ENCODE data around the gene SYT6. TPM values are rescaled to one million over a fixed set of nuclear protein-coding genes. Genes with fewer than 3 reads are reported as not detected.
A peak's percentile ranks its signal among the peaks of the same experiment; 100 is the strongest.

The SYT6 gene
- total RNA-seq, 1 experiment from 2014 or later, result not detected

DNA sequence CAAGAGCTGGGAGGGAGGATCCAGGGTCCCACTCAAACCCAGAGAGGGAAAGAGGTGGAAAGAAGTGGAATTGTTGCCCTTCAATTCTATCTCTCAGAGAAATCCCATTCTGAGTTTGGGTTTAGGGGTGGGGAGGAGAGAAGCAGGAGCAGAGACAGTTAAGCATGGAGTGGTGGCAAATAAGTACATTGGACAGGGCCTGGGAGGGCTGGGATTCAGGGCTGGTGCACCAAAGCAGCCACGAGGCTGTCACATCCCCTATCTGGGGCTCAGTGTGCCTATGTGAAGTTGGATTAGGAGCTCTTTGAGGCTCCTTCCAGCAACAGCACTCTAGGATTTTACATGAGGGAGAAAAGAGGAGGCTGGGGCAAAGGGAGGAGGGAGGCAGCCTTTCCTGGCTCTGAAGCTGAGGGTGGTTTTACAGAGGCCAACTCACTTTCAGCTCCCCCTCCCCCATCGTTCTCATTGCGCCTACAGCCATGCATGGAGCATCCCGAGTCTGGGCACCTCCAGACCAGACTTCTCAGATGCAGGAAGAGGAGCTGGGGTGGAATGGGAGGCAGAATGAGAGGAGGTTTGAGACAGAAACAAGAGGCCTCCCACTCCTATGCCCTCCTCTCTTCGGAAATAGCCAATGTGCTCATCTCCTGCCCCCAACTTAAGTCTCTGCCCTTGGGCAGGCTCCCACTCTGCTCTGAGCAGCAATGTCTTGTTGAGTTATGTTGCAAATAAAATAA, 3.0 kb upstream of the SYT6 start:
- H3K4me3 Mint-ChIP-seq (ENCODE audit: low read depth, unreplicated experiment), result no peak overlapping the region

DNA sequence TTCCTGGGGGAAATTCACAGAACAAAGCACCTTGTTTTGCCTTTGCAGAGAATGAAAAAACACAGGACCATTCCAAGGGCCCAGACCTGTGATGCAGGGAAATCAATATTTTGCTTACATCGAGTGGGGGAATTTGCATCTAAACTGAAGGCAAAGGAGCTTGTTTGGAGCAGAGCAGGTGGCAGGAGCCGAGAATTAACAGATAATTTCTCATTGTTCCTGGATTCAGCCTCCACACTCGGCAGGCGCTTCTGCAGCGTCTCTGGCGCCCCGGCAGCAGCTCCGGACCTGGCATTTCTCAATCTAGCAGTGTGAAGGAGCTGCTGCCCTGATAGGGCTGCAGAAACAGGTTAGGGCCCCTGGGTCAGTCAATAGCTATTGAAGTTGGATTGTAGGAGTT, 2.0 kb upstream of the SYT6 start:
- no peak overlapping the region for H3K4me3 Mint-ChIP-seq (ENCODE audit: low read depth, unreplicated experiment)
- DNase-seq, result no peak
- TF ChIP-seq, protein P1, sequence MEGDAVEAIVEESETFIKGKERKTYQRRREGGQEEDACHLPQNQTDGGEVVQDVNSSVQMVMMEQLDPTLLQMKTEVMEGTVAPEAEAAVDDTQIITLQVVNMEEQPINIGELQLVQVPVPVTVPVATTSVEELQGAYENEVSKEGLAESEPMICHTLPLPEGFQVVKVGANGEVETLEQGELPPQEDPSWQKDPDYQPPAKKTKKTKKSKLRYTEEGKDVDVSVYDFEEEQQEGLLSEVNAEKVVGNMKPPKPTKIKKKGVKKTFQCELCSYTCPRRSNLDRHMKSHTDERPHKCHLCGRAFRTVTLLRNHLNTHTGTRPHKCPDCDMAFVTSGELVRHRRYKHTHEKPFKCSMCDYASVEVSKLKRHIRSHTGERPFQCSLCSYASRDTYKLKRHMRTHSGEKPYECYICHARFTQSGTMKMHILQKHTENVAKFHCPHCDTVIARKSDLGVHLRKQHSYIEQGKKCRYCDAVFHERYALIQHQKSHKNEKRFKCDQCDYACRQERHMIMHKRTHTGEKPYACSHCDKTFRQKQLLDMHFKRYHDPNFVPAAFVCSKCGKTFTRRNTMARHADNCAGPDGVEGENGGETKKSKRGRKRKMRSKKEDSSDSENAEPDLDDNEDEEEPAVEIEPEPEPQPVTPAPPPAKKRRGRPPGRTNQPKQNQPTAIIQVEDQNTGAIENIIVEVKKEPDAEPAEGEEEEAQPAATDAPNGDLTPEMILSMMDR (IDR thresholded peaks at IDR 0.05; ENCODE audit: unreplicated experiment), result no peak
- no peaks in the 10 kb centered on the region for H3K36me3 Mint-ChIP-seq (ENCODE audit: insufficient read depth, unreplicated experiment)
- peaks cover 80% of the 10 kb centered on the region for H3K27me3 Mint-ChIP-seq (ENCODE audit: unreplicated experiment)
- H3K4me1 Mint-ChIP-seq (ENCODE audit: low read depth, unreplicated experiment), result no peaks in the 10 kb centered on the region
- CTCF ChIA-PET, result no interaction called here
- BruUV-seq (replicated peaks), result no TSS peak
- H3K9me3 Mint-ChIP-seq (ENCODE audit: low read depth, unreplicated experiment), result no peaks in the 10 kb centered on the region
- H3K27ac Mint-ChIP-seq (ENCODE audit: unreplicated experiment), result no peak overlapping the region
- intact Hi-C loops (cut with micrococcal nuclease; ENCODE audit: unreplicated experiment), result no loop called here

More for the DNA sequence above, 3.0 kb upstream of the SYT6 start:
- H3K27me3 Mint-ChIP-seq (ENCODE audit: unreplicated experiment), result peaks cover 82% of the 10 kb centered on the region
- intact Hi-C loops (cut with micrococcal nuclease; ENCODE audit: unreplicated experiment), result no loop called here
- TF ChIP-seq, protein P1 (IDR thresholded peaks at IDR 0.05; ENCODE audit: unreplicated experiment), result no peak
- no peaks in the 10 kb centered on the region for H3K4me1 Mint-ChIP-seq (ENCODE audit: low read depth, unreplicated experiment)
- H3K36me3 Mint-ChIP-seq (ENCODE audit: insufficient read depth, unreplicated experiment), result no peaks in the 10 kb centered on the region
- DNase-seq, result no peak
- CTCF ChIA-PET, result no interaction called here
- BruUV-seq (replicated peaks), result no TSS peak
- no peaks in the 10 kb centered on the region for H3K9me3 Mint-ChIP-seq (ENCODE audit: low read depth, unreplicated experiment)
- H3K27ac Mint-ChIP-seq (ENCODE audit: unreplicated experiment), result no peak overlapping the region

DNA sequence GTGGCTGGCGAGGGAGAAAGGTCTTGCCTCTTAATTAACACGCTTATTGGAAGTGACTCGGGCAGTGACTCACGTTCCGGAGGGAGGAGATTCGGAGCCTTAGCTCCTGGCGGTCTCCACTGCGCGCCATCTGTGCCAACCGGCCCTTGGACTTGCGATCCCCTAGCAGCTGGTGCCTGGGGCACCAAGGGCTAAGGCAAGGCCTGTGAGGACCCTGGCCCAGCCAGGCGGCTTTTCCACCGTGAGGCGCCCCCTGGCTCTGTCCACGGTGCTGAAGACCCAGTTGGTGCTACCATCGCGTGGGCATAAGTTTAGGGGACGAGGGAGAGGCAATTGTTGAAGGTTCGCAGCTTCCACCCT, 1.3 kb upstream of the SYT6 start:
- no peaks in the 10 kb centered on the region for H3K36me3 Mint-ChIP-seq (ENCODE audit: insufficient read depth, unreplicated experiment)
- peaks cover 80% of the 10 kb centered on the region for H3K27me3 Mint-ChIP-seq (ENCODE audit: unreplicated experiment)
- peak; percentile 4 for DNase-seq
- no peaks in the 10 kb centered on the region for H3K4me1 Mint-ChIP-seq (ENCODE audit: low read depth, unreplicated experiment)
- TF ChIP-seq, protein P1 (IDR thresholded peaks at IDR 0.05; ENCODE audit: unreplicated experiment), result no peak
- H3K9me3 Mint-ChIP-seq (ENCODE audit: low read depth, unreplicated experiment), result no peaks in the 10 kb centered on the region
- no peak overlapping the region for H3K4me3 Mint-ChIP-seq (ENCODE audit: low read depth, unreplicated experiment)
- no peak overlapping the region for H3K27ac Mint-ChIP-seq (ENCODE audit: unreplicated experiment)
- intact Hi-C loops (cut with micrococcal nuclease; ENCODE audit: unreplicated experiment), result no loop called here
- BruUV-seq (replicated peaks), result no TSS peak
- CTCF ChIA-PET, result no interaction called here

DNA sequence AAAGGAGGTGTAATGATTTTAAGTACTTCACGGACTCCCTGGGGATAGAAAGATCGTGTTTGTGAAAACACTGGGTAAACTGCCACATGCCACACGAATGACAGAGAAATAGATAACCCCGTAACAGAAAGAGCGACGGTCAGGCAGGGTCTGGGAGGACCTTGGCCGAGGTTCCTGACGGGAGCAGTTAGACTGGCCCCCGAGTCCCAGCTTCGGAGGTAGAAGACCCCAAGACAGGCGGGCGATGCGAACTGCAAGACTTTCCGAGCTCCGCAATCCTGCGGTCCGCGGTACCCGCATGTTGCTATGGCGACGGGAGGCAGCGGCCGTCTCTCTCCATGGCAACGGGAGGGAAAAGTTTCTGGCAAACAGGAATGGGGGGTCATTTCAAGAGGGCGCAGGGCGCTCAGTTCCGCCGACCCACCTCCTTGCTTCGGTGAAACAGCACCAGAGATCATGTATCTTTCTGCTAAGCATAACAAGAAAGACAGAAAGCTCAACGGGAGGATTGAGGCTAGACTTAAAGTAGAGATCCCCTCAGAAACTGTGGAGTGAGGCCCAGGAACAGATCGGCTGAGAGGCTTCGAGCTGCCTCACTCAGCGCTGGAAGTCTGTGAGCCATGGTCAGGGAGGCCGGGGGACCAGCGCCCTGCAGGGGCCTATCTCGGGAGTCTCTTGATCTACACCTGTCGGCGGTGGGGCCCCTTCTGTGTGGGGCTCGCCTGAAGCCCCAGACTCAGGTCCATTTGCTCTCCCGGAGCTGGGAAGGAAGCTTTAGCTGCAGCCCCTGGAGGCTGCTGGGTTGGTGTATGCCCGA, 685 bp upstream of the SYT6 start:
- DNase-seq, result no peak
- Mint-ChIP-seq H3K9me3 (ENCODE audit: low read depth, unreplicated experiment) (no peaks in the 10 kb centered on the region), H3K4me3 (ENCODE audit: low read depth, unreplicated experiment) (no peak overlapping the region), H3K36me3 (ENCODE audit: insufficient read depth, unreplicated experiment) (no peaks in the 10 kb centered on the region), H3K4me1 (ENCODE audit: low read depth, unreplicated experiment) (no peaks in the 10 kb centered on the region), H3K27ac (ENCODE audit: unreplicated experiment) (no peak overlapping the region), H3K27me3 (ENCODE audit: unreplicated experiment) (peaks cover 81% of the 10 kb centered on the region)
- intact Hi-C loops (cut with micrococcal nuclease; ENCODE audit: unreplicated experiment), result no loop called here
- TF ChIP-seq, protein P1 (IDR thresholded peaks at IDR 0.05; ENCODE audit: unreplicated experiment), result no peak
- CTCF ChIA-PET, result no interaction called here
- BruUV-seq (replicated peaks), result no TSS peak
